ENCODE measurements around the gene CFAP54. TPM values are rescaled to one million over a fixed set of nuclear protein-coding genes. Genes with fewer than 3 reads are reported as not detected.

CFAP54 gene
- total and polyA plus RNA-seq, 2 donors from 2014 or later: 0.13 to 6.6 TPM

DNA sequence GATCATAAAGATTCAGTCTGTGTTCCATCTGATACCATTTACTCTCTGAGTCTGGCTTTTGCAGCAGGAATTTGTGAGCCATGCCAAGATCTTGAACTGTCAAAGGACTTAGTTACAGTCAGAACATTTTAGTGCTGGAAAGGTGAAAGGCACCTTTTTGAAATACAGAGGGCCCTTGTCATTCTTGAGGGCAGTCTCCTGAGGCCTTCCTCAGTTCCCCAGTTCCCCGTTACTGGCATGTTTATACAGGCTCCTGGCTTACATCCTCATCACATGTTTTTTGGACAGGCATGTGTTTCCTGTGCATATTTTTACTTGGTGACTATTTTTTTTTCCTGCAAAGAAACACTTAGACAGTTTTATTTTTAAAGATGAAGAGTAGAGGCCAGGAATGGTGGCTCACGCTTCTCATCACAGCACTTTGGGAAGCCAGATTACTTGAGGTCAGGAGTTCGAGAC is 21.0 kb downstream of the CFAP54 start:
- FAIRE-seq (no peak), DNase-seq (no peak)
- Histone ChIP-seq H3K4me3 (ENCODE audit: low read length in 3 of 3) (no peak overlapping the region), H3K9ac (ENCODE audit: low read length in 3 of 3) (no peak overlapping the region), H3K9me3 (ENCODE audit: control insufficient read depth in 2 of 3, insufficient read depth in 1 of 3, low read length in 3 of 3) (no peaks in the 10 kb centered on the region), H3K27ac (ENCODE audit: low read depth in 2 of 2, low read length in 2 of 2) (no peak overlapping the region), H3K36me3 (ENCODE audit: control insufficient read depth in 2 of 3, insufficient read depth in 3 of 3, low read length in 3 of 3) (no peaks in the 10 kb centered on the region), H3K27me3 (ENCODE audit: control insufficient read depth, insufficient read depth, low read length) (no peaks in the 10 kb centered on the region), H3K4me1 (ENCODE audit: control insufficient read depth in 2 of 3, insufficient read depth in 2 of 3, low read depth in 1 of 3, low read length in 3 of 3) (no peaks in the 10 kb centered on the region)
- TF ChIP-seq, protein P1, sequence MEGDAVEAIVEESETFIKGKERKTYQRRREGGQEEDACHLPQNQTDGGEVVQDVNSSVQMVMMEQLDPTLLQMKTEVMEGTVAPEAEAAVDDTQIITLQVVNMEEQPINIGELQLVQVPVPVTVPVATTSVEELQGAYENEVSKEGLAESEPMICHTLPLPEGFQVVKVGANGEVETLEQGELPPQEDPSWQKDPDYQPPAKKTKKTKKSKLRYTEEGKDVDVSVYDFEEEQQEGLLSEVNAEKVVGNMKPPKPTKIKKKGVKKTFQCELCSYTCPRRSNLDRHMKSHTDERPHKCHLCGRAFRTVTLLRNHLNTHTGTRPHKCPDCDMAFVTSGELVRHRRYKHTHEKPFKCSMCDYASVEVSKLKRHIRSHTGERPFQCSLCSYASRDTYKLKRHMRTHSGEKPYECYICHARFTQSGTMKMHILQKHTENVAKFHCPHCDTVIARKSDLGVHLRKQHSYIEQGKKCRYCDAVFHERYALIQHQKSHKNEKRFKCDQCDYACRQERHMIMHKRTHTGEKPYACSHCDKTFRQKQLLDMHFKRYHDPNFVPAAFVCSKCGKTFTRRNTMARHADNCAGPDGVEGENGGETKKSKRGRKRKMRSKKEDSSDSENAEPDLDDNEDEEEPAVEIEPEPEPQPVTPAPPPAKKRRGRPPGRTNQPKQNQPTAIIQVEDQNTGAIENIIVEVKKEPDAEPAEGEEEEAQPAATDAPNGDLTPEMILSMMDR (IDR thresholded peaks at IDR 0.05; ENCODE audit: borderline replicate concordance, extremely low read depth, insufficient read depth): no peak
- intact Hi-C loops (cut with DNase I): no loop called here

DNA sequence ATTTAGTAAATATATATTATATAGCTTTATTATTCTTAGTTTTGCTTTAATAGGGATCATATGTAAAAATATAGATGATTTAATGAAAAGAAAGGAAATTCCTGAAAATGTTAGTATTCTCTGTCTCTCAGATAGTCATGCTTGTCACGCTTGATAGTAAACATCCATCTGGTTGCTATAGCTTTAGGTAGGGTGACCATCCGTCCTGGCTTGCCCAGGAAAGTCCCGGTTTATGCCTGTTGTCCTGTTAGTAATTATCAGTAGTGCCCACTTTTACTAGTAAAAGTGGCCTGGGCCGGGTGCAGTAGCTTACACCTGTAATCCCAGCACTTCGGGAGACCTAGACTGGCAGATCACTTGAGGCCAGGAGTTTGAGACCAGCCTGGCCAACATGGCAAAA is 23.8 kb downstream of the CFAP54 start:
- TF ChIP-seq, protein P1 (IDR thresholded peaks at IDR 0.05; ENCODE audit: borderline replicate concordance, extremely low read depth, insufficient read depth): no peak
- Histone ChIP-seq H3K9ac (ENCODE audit: low read length in 3 of 3) (no peak overlapping the region), H3K4me1 (ENCODE audit: control insufficient read depth in 2 of 3, insufficient read depth in 2 of 3, low read depth in 1 of 3, low read length in 3 of 3) (no peaks in the 10 kb centered on the region), H3K4me3 (ENCODE audit: low read length in 3 of 3) (no peak overlapping the region), H3K27ac (ENCODE audit: low read depth in 2 of 2, low read length in 2 of 2) (no peak overlapping the region), H3K36me3 (ENCODE audit: control insufficient read depth in 2 of 3, insufficient read depth in 3 of 3, low read length in 3 of 3) (no peaks in the 10 kb centered on the region), H3K27me3 (ENCODE audit: control insufficient read depth, insufficient read depth, low read length) (no peaks in the 10 kb centered on the region), H3K9me3 (ENCODE audit: control insufficient read depth in 2 of 3, insufficient read depth in 1 of 3, low read length in 3 of 3) (no peaks in the 10 kb centered on the region)
- FAIRE-seq (no peak), DNase-seq (no peak)
- intact Hi-C loops (cut with DNase I): no loop called here

DNA sequence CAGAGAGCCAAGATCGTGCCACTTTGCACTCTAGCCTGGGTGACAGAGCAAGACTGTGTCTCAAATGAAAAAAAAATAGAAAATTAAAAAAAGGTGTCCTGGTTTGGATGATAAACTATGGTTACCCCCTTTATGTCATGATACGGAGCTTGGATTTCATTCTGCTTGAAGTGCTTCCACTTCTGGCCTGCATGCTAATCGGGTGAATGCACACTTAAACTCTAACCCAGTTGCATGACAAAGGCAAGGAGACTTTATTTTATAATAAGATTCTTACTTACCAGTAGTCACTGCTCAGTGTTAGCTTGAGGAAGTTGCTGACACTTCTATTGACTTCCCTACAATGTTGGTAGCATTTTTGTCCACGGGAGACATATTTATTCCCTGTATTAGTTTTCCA is 24.3 kb downstream of the CFAP54 start:
- H3K9ac ChIP-seq (ENCODE audit: low read length in 3 of 3): no peak overlapping the region
- DNase-seq: peak in 1 of 5 donors; percentile 40
- H3K36me3 ChIP-seq (ENCODE audit: control insufficient read depth in 2 of 3, insufficient read depth in 3 of 3, low read length in 3 of 3): no peaks in the 10 kb centered on the region
- H3K4me1 ChIP-seq (ENCODE audit: control insufficient read depth in 2 of 3, insufficient read depth in 2 of 3, low read depth in 1 of 3, low read length in 3 of 3): no peaks in the 10 kb centered on the region
- TF ChIP-seq, protein P1 (IDR thresholded peaks at IDR 0.05; ENCODE audit: borderline replicate concordance, extremely low read depth, insufficient read depth): no peak
- intact Hi-C loops (cut with DNase I): no loop called here
- FAIRE-seq: no peak
- no peaks in the 10 kb centered on the region for H3K9me3 ChIP-seq (ENCODE audit: control insufficient read depth in 2 of 3, insufficient read depth in 1 of 3, low read length in 3 of 3)
- no peaks in the 10 kb centered on the region for H3K27me3 ChIP-seq (ENCODE audit: control insufficient read depth, insufficient read depth, low read length)
- no peak overlapping the region for H3K4me3 ChIP-seq (ENCODE audit: low read length in 3 of 3)
- no peak overlapping the region for H3K27ac ChIP-seq (ENCODE audit: low read depth in 2 of 2, low read length in 2 of 2)

DNA sequence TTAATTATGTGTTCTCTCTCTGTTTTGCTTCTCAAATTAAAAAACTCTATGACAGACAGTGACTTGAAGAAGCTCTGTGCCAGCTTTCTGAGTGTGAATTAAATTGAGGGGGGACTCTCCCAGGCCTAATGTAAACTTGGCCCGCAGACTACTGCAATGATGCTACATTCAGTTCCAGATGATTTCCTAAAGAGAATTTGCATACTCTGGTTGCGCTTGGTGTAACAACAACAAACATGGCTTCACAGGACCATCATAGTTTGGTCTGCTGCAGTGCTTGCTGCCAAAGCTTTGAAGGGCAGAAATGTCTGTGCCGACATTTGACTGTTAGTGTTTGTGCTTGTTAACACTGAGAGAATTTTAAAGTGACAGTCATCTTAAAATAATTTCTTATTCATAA is 25.0 kb downstream of the CFAP54 start:
- TF ChIP-seq, protein P1 (IDR thresholded peaks at IDR 0.05; ENCODE audit: borderline replicate concordance, extremely low read depth, insufficient read depth): no peak
- FAIRE-seq: no peak
- intact Hi-C loops (cut with DNase I): no loop called here
- H3K36me3 ChIP-seq (ENCODE audit: control insufficient read depth in 2 of 3, insufficient read depth in 3 of 3, low read length in 3 of 3): no peaks in the 10 kb centered on the region
- no peak overlapping the region for H3K4me3 ChIP-seq (ENCODE audit: low read length in 3 of 3)
- no peak overlapping the region for H3K27ac ChIP-seq (ENCODE audit: low read depth in 2 of 2, low read length in 2 of 2)
- H3K9me3 ChIP-seq (ENCODE audit: control insufficient read depth in 2 of 3, insufficient read depth in 1 of 3, low read length in 3 of 3): no peaks in the 10 kb centered on the region
- peak in 2 of 5 donors; percentile 51 to 57 for DNase-seq
- H3K4me1 ChIP-seq (ENCODE audit: control insufficient read depth in 2 of 3, insufficient read depth in 2 of 3, low read depth in 1 of 3, low read length in 3 of 3): no peaks in the 10 kb centered on the region
- no peaks in the 10 kb centered on the region for H3K27me3 ChIP-seq (ENCODE audit: control insufficient read depth, insufficient read depth, low read length)
- H3K9ac ChIP-seq (ENCODE audit: low read length in 3 of 3): no peak overlapping the region

Data from kidney (tissue), 14 donors.